8988T (cell line): ENCODE data around the gene DIS3L2.
A peak's percentile ranks its signal among the peaks of the same experiment; 100 is the strongest.

Source experiments
- DNase-seq: peaks from one replicate; pipeline ENCODE4 v3.0.0; 2011

Gene DIS3L2

DNA sequence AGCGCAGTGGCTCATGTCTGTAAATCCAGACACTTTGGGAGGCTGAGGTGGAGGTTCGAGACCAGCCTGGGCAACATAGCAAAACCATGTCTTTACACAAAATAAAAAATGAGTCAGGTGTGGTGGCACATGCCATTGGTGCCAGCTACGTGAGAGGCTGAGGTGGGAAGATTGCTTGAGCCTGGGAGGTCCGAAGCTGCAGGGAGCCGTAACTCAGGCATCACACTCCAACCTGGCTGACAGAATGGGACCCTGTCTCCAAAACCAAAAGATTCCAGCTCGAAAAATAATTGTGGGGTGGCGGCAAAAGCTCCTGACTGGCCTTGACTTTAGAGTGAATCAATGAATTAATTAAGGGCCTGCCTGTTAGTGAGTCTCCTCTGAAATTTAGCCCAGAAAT is 415.8 kb downstream of the DIS3L2 start:
- DNase-seq: no peak

- peak; percentile 43 for DNase-seq
Observed at GRCh38 chr2:232377841-232378734, 416.6 kb downstream of the DIS3L2 start.

DNA sequence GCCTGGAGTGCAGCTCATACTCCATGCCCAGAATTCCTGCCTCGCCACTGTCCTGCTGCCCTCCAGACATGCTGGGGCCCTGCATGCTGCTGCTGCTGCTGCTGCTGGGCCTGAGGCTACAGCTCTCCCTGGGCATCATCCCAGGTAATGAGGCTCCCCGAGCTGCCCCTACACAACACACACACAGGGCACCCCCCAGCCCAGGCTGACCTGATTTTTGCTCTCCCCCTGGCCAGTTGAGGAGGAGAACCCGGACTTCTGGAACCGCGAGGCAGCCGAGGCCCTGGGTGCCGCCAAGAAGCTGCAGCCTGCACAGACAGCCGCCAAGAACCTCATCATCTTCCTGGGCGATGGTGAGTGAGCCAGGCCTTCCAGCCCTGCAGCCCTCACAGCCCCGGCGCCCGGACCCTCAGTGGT is 417.2 kb downstream of the DIS3L2 start, which contains the start of gene ALPP:
Gene ALPP (plus strand): TSS at position 17 of the 417 bp plus-strand sequence. CDS start 52 bp downstream, at position 69.
- DNase-seq: peak; percentile 39

- DNase-seq: peak; percentile 10
Observed at GRCh38 chr2:232379610-232380590, 418.4 kb downstream of the DIS3L2 start.

DNA sequence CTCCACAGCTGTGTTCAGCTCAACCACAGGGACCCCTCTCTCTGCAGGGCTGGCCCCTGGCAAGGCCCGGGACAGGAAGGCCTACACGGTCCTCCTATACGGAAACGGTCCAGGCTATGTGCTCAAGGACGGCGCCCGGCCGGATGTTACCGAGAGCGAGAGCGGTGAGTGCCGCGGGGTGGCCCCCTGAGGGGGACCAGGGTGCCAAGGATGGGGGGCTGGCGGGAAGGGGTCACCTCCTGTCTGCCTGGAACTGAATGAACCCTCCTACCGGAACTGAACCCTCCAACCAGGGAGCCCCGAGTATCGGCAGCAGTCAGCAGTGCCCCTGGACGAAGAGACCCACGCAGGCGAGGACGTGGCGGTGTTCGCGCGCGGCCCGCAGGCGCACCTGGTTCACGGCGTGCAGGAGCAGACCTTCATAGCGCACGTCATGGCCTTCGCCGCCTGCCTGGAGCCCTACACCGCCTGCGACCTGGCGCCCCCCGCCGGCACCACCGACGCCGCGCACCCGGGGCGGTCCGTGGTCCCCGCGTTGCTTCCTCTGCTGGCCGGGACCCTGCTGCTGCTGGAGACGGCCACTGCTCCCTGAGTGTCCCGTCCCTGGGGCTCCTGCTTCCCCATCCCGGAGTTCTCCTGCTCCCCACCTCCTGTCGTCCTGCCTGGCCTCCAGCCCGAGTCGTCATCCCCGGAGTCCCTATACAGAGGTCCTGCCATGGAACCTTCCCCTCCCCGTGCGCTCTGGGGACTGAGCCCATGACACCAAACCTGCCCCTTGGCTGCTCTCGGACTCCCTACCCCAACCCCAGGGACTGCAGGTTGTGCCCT is 419.9 kb downstream of the DIS3L2 start:
- DNase-seq: peak; percentile 35

GRCh38 chr2:232382331-232383225 is 421.1 kb downstream of the DIS3L2 start:
- DNase-seq: peak; percentile 25

DNA sequence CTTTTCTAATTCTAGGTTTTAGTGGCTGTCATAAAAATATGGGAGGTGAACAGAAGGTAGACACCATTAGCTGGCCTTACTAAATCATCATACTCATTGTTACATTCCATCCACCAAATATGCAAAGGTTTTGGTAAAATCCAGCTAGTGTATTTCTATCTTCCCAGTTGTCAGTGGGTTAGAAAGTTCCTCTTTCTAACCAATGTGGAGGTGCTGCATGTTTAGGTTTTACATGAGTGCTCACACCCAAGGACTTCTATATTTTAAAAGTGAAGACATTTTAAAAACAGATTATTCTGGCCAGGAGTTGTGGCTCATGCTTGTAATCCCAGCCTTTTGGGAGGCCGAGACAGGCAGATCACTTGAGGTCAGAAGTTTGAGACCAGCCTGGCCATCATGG is 423.0 kb downstream of the DIS3L2 start:
- DNase-seq: no peak

GRCh38 chr2:232385058-232385457 is 423.5 kb downstream of the DIS3L2 start:
- DNase-seq: peak; percentile 7

GRCh38 chr2:232385660-232386489 is 424.4 kb downstream of the DIS3L2 start:
- DNase-seq: peak; percentile 49

DNA sequence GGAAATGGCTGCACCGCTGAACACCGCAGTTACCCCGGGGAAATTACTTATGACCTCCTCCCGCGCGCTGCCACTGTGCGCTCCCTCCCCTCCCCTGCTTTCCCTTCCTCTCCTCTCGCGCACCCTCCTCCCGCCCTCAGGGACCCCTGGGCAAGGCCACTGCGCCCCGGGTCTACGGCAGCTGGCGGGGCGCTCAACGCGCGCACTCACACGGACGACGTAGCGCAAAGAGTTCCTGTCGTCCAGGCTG is 424.9 kb downstream of the DIS3L2 start:
- DNase-seq: no peak
